Neural cell (in vitro differentiated cells): ENCODE results near the gene ITPKB.

ENCODE experiments used
- EP300 ChIP-seq: fragments of 450-650 bp; conservative IDR thresholded peaks from 2 replicates; pipeline ENCODE4 v1.6.1; 2014; ENCODE audit warnings: antibody characterized with exemption, mild to moderate bottlenecking, moderate library complexity; ENCODE audit not compliant: poor library complexity, severe bottlenecking
- EZH2 ChIP-seq: fragments of 200-600, 300-800 bp; shearing (Covaris generic), sonication (generic); IDR thresholded peaks from 2 replicates; pipeline ENCODE4 v1.6.1; 2014; ENCODE audit warnings: antibody characterized with exemption, low read length, borderline replicate concordance, mild to moderate bottlenecking; ENCODE audit not compliant: insufficient read depth, poor library complexity, severe bottlenecking
- MXI1 ChIP-seq: fragments of 450-650 bp; conservative IDR thresholded peaks from 2 replicates; pipeline ENCODE4 v1.6.1; 2014; ENCODE audit warnings: antibody characterized with exemption, mild to moderate bottlenecking; ENCODE audit not compliant: poor library complexity, severe bottlenecking
- POLR2AphosphoS5 ChIP-seq: IDR thresholded peaks from 2 replicates; pipeline ENCODE4 v1.6.1; 2012
- RAD21 ChIP-seq: fragments of 450-650 bp; conservative IDR thresholded peaks from 2 replicates; pipeline ENCODE4 v1.6.1; 2014; ENCODE audit warnings: antibody characterized with exemption, mild to moderate bottlenecking, moderate library complexity
- SMC3 ChIP-seq: fragments of 450-650 bp; conservative IDR thresholded peaks from 2 replicates; pipeline ENCODE4 v1.6.1; 2014; ENCODE audit warnings: antibody characterized with exemption, mild to moderate bottlenecking, moderate library complexity; ENCODE audit not compliant: poor library complexity
- TAF1 ChIP-seq: IDR thresholded peaks from 2 replicates; pipeline ENCODE4 v1.6.1; 2012; ENCODE audit warnings: low read depth
- TF ChIP-seq, protein P1 (sequence below): fragments of 450-650 bp; IDR thresholded peaks from 2 replicates; pipeline ENCODE4 v1.5.1; 2014; ENCODE audit warnings: antibody characterized with exemption, mild to moderate bottlenecking, moderate library complexity; ENCODE audit not compliant: poor library complexity, severe bottlenecking
- TF ChIP-seq, protein P2 (sequence below): IDR thresholded peaks from 2 replicates; pipeline ENCODE4 v1.6.1; 2012; ENCODE audit warnings: borderline replicate concordance

DNA sequence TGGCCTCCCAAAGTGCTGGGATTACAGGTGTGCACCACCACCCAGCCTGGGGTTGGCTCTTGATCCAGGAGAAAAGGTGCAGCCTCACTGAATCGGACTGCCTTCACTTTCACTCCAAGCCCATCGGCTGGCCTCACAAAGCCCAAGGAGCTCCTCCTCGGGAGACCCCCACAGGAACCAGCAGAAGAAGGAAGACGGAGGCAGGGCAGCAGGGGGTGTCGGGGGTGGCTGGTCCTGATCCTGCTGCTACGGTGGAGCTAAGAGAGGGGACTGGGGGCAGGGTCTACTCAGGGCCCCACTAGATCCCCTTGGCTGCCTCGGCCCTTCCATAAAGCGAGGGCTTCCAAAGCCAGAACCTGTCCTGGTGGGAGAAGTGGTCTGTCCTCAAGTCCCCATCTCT is 96.7 kb downstream of the ITPKB start:
- TF ChIP-seq EP300 (no peak), MXI1 (no peak), SMC3 (no peak), TAF1 (no peak), RAD21 (no peak), POLR2AphosphoS5 (no peak), EZH2 (no peak)
- TF ChIP-seq, protein P1, sequence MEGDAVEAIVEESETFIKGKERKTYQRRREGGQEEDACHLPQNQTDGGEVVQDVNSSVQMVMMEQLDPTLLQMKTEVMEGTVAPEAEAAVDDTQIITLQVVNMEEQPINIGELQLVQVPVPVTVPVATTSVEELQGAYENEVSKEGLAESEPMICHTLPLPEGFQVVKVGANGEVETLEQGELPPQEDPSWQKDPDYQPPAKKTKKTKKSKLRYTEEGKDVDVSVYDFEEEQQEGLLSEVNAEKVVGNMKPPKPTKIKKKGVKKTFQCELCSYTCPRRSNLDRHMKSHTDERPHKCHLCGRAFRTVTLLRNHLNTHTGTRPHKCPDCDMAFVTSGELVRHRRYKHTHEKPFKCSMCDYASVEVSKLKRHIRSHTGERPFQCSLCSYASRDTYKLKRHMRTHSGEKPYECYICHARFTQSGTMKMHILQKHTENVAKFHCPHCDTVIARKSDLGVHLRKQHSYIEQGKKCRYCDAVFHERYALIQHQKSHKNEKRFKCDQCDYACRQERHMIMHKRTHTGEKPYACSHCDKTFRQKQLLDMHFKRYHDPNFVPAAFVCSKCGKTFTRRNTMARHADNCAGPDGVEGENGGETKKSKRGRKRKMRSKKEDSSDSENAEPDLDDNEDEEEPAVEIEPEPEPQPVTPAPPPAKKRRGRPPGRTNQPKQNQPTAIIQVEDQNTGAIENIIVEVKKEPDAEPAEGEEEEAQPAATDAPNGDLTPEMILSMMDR = no peak
- TF ChIP-seq, protein P2, sequence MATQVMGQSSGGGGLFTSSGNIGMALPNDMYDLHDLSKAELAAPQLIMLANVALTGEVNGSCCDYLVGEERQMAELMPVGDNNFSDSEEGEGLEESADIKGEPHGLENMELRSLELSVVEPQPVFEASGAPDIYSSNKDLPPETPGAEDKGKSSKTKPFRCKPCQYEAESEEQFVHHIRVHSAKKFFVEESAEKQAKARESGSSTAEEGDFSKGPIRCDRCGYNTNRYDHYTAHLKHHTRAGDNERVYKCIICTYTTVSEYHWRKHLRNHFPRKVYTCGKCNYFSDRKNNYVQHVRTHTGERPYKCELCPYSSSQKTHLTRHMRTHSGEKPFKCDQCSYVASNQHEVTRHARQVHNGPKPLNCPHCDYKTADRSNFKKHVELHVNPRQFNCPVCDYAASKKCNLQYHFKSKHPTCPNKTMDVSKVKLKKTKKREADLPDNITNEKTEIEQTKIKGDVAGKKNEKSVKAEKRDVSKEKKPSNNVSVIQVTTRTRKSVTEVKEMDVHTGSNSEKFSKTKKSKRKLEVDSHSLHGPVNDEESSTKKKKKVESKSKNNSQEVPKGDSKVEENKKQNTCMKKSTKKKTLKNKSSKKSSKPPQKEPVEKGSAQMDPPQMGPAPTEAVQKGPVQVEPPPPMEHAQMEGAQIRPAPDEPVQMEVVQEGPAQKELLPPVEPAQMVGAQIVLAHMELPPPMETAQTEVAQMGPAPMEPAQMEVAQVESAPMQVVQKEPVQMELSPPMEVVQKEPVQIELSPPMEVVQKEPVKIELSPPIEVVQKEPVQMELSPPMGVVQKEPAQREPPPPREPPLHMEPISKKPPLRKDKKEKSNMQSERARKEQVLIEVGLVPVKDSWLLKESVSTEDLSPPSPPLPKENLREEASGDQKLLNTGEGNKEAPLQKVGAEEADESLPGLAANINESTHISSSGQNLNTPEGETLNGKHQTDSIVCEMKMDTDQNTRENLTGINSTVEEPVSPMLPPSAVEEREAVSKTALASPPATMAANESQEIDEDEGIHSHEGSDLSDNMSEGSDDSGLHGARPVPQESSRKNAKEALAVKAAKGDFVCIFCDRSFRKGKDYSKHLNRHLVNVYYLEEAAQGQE = no peak
